Mesenteric fat pad (tissue), 1 donor: ENCODE measurements around the gene DHH. TPM values are rescaled to one million over a fixed set of nuclear protein-coding genes. Genes with fewer than 3 reads are reported as not detected.
A peak's percentile ranks its signal among the peaks of the same experiment; 100 is the strongest.

ENCODE experiments used
- DNase-seq: peaks from one replicate; pipeline ENCODE4 v3.0.0-alpha.2; 2020; ENCODE audit warnings: low spot score
- total RNA-seq: library from RNA; stranded (reverse); fragmentation: NEBNext Ultra II Directional; extraction: Animal tissue kit (Norgen Biotek cat#: 25700); gene quantifications from one replicate; pipeline ENCODE4 v1.2.1, GENCODE V29; 2021
- donor health status: DM: yes; HTN: yes; CAD: no.

The DHH gene
- total RNA-seq, 1 donor from 2014 or later: 1.5 TPM

GRCh38 chr12:49109641-49110463 is 15.3 kb upstream of the DHH start:
- no peak for DNase-seq

GRCh38 chr12:49108958-49109404 is 14.4 kb upstream of the DHH start:
- DNase-seq: no peak

GRCh38 chr12:49105504-49106084 is 11.0 kb upstream of the DHH start:
- no peak for DNase-seq

GRCh38 chr12:49104822-49105221 is 10.2 kb upstream of the DHH start:
- no peak for DNase-seq

GRCh38 chr12:49100380-49100779 is 5.8 kb upstream of the DHH start:
- DNase-seq: no peak

GRCh38 chr12:49098703-49099102 is 4.1 kb upstream of the DHH start:
- no peak for DNase-seq

- DNase-seq: no peak
Observed at GRCh38 chr12:49098035-49098451, 3.4 kb upstream of the DHH start.

- no peak for DNase-seq
Observed at GRCh38 chr12:49097381-49097780, 2.8 kb upstream of the DHH start.

GRCh38 chr12:49094975-49095365 is 369 bp upstream of the DHH start:
- DNase-seq: no peak

GRCh38 chr12:49093792-49094159 is 825 bp downstream of the DHH start:
- DNase-seq: no peak

- no peak for DNase-seq
Observed at GRCh38 chr12:49092816-49093406, 1.7 kb downstream of the DHH start.

- DNase-seq: no peak
Observed at GRCh38 chr12:49092086-49092815, 2.4 kb downstream of the DHH start.

- no peak for DNase-seq
Observed at GRCh38 chr12:49091836-49092085, 2.8 kb downstream of the DHH start.

GRCh38 chr12:49091056-49091835 is 3.4 kb downstream of the DHH start:
- DNase-seq: no peak

GRCh38 chr12:49089821-49090773 is 4.5 kb downstream of the DHH start:
- peak; percentile 93 for DNase-seq

GRCh38 chr12:49088932-49089330 is 5.7 kb downstream of the DHH start:
- DNase-seq: no peak

- no peak for DNase-seq
Observed at GRCh38 chr12:49088150-49088931, 6.3 kb downstream of the DHH start.

- DNase-seq: no peak
Observed at GRCh38 chr12:49086116-49086515, 8.5 kb downstream of the DHH start.

GRCh38 chr12:49084438-49084837 is 10.2 kb downstream of the DHH start:
- no peak for DNase-seq
